ENCODE results near the gene FABP2.

Gene FABP2

DNA sequence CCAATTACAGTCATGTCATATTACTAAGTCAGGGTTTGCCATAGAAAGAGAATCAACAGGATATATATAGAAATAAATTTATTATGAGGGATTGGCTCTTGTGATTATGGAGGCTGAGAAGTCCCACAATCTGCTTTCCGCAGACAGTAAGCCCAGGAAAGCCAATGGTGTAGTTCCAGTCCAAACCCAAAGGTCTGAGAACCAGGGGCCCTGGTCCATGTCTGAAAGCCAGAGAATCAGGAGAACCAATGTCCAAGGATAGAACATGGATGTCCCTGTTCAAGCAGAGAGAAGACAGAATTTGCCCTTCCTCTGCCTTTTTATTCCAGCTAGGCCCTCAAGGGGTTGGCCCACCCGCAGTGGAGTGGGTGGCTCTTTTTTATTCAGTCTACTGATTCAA lies 25.6 kb downstream of the FABP2 start:
- Histone ChIP-seq H4K20me1 (ENCODE audit: insufficient read depth, low read length) (no peaks in the 10 kb centered on the region; the same call in 1 of the 2 replicates), H2AFZ (ENCODE audit: low read depth, low read length) (no peak overlapping the region), H3K4me2 (ENCODE audit: low read length) (no peak overlapping the region), H3K9ac (ENCODE audit: low read length) (no peak overlapping the region), H3K79me2 (ENCODE audit: low read length) (peaks cover 26% of the 10 kb centered on the region), H3K4me1 (ENCODE audit: low read length) (peaks cover 16% of the 10 kb centered on the region), H3K9me3 (ENCODE audit: insufficient read depth, low read length) (no peaks in the 10 kb centered on the region), H3K4me3 (ENCODE audit: low read length) (no peak overlapping the region), H3K36me3 (replicated peaks; ENCODE audit: low read depth, low read length) (peaks cover 34% of the 10 kb centered on the region), H3K27me3 (ENCODE audit: low read depth, low read length) (no peaks in the 10 kb centered on the region), H3K27ac (ENCODE audit: low read length) (no peak overlapping the region)
- TF ChIP-seq, protein P1, sequence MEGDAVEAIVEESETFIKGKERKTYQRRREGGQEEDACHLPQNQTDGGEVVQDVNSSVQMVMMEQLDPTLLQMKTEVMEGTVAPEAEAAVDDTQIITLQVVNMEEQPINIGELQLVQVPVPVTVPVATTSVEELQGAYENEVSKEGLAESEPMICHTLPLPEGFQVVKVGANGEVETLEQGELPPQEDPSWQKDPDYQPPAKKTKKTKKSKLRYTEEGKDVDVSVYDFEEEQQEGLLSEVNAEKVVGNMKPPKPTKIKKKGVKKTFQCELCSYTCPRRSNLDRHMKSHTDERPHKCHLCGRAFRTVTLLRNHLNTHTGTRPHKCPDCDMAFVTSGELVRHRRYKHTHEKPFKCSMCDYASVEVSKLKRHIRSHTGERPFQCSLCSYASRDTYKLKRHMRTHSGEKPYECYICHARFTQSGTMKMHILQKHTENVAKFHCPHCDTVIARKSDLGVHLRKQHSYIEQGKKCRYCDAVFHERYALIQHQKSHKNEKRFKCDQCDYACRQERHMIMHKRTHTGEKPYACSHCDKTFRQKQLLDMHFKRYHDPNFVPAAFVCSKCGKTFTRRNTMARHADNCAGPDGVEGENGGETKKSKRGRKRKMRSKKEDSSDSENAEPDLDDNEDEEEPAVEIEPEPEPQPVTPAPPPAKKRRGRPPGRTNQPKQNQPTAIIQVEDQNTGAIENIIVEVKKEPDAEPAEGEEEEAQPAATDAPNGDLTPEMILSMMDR (IDR thresholded peaks at IDR 0.05; ENCODE audit: low read depth, low read length), result no peak
- no peak for TF ChIP-seq EZH2phosphoT487 (IDR thresholded peaks at IDR 0.05; ENCODE audit: low read depth)

DNA sequence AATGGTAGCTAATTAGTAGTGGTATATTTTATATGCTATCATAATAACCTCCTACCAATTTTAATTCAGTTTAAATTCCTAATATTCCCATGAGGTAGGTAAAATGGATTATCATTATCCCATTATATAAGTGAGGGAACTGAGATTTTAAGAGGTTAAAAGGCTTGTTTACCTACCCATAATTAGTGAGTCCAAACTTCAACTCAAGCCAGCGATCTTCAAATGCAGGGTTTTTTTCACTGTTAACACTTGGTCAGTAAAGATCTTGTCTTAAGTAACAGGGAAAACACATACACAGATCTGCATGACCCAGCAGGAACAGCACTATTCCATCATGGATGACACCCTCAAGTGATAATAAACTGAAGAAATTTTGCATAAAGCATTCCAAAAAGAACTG lies 31.3 kb downstream of the FABP2 start:
- H3K4me3 ChIP-seq (ENCODE audit: low read length), result no peak overlapping the region
- H4K20me1 ChIP-seq (ENCODE audit: insufficient read depth, low read length), result no peaks in the 10 kb centered on the region
- H3K36me3 ChIP-seq (replicated peaks; ENCODE audit: low read depth, low read length), result no peaks in the 10 kb centered on the region
- no peak overlapping the region for H3K9ac ChIP-seq (ENCODE audit: low read length)
- H3K79me2 ChIP-seq (ENCODE audit: low read length), result no peaks in the 10 kb centered on the region
- H3K27me3 ChIP-seq (ENCODE audit: low read depth, low read length), result no peaks in the 10 kb centered on the region
- H3K9me3 ChIP-seq (ENCODE audit: insufficient read depth, low read length), result no peaks in the 10 kb centered on the region
- no peaks in the 10 kb centered on the region for H3K4me1 ChIP-seq (ENCODE audit: low read length)
- no peak overlapping the region for H3K27ac ChIP-seq (ENCODE audit: low read length)
- no peak overlapping the region for H3K4me2 ChIP-seq (ENCODE audit: low read length)
- H2AFZ ChIP-seq (ENCODE audit: low read depth, low read length), result no peak overlapping the region
- TF ChIP-seq EZH2phosphoT487 (IDR thresholded peaks at IDR 0.05; ENCODE audit: low read depth), result no peak
- TF ChIP-seq, protein P1 (IDR thresholded peaks at IDR 0.05; ENCODE audit: low read depth, low read length), result no peak

DNA sequence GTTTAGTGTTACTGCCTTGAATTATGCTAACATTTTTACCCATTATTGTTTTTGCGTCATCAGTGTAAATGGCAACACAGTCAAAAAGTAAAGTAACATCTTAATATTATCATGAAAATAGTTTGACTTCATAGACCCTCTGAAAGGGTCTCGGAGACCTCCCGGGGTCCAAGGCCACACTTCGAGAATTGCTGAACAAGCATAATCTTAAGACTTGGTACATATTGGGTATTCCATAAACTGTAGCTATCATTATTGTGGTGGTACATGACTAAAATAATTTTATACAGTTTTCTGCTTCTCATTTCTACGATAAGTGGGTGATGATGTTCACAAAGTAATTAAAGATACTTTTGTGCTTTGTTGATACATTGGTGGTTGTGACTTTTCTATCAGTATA lies 32.6 kb downstream of the FABP2 start:
- no peak overlapping the region for H3K9ac ChIP-seq (ENCODE audit: low read length)
- no peak overlapping the region for H3K27ac ChIP-seq (ENCODE audit: low read length)
- H3K9me3 ChIP-seq (ENCODE audit: insufficient read depth, low read length), result no peaks in the 10 kb centered on the region
- no peak for TF ChIP-seq EZH2phosphoT487 (IDR thresholded peaks at IDR 0.05; ENCODE audit: low read depth)
- TF ChIP-seq, protein P1 (IDR thresholded peaks at IDR 0.05; ENCODE audit: low read depth, low read length), result no peak
- H3K27me3 ChIP-seq (ENCODE audit: low read depth, low read length), result no peaks in the 10 kb centered on the region
- no peak overlapping the region for H3K4me3 ChIP-seq (ENCODE audit: low read length)
- no peaks in the 10 kb centered on the region for H4K20me1 ChIP-seq (ENCODE audit: insufficient read depth, low read length)
- H3K4me2 ChIP-seq (ENCODE audit: low read length), result no peak overlapping the region
- no peak overlapping the region for H2AFZ ChIP-seq (ENCODE audit: low read depth, low read length)
- peaks cover 4% of the 10 kb centered on the region; the same call in 1 of the 2 replicates for H3K4me1 ChIP-seq (ENCODE audit: low read length)
- H3K36me3 ChIP-seq (replicated peaks; ENCODE audit: low read depth, low read length), result no peaks in the 10 kb centered on the region
- H3K79me2 ChIP-seq (ENCODE audit: low read length), result no peaks in the 10 kb centered on the region

DNA sequence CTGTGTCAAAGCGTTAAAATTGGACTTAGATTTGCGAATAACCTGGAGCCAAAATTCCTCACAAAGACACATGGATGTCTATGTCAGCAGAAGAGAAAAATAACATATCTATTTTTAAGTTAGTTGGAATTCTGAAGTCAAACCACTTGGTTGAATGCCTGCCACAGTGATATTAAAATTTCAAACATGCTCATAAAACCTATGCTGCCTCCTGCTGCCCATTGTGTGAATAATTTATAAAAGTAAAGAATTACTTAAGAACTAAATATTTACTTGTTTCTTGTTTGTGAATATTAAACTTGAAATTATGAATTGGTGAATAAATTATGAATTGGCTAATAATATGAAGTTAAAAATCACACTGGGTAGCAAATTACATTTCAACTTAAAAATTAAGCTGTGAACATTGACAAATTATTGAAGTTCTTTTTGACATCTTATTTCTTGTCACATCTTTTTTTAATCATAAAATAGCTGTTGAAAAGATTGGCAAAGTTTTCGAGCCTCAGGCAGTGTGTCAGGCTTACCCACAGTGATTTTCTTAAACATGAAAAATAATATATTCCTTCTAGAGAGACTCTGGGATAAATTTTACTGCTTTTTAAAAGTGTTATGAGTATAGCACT lies 35.4 kb downstream of the FABP2 start:
- Histone ChIP-seq H3K9ac (ENCODE audit: low read length) (no peak overlapping the region), H3K4me1 (ENCODE audit: low read length) (peaks cover 4% of the 10 kb centered on the region; the same call in 1 of the 2 replicates), H3K27me3 (ENCODE audit: low read depth, low read length) (no peaks in the 10 kb centered on the region), H4K20me1 (ENCODE audit: insufficient read depth, low read length) (no peaks in the 10 kb centered on the region), H3K36me3 (replicated peaks; ENCODE audit: low read depth, low read length) (no peaks in the 10 kb centered on the region), H3K4me3 (ENCODE audit: low read length) (no peak overlapping the region), H3K79me2 (ENCODE audit: low read length) (no peaks in the 10 kb centered on the region), H3K27ac (ENCODE audit: low read length) (no peak overlapping the region), H2AFZ (ENCODE audit: low read depth, low read length) (no peak overlapping the region), H3K9me3 (ENCODE audit: insufficient read depth, low read length) (no peaks in the 10 kb centered on the region), H3K4me2 (ENCODE audit: low read length) (no peak overlapping the region)
- TF ChIP-seq, protein P1 (IDR thresholded peaks at IDR 0.05; ENCODE audit: low read depth, low read length), result peak; percentile 66
- TF ChIP-seq EZH2phosphoT487 (IDR thresholded peaks at IDR 0.05; ENCODE audit: low read depth), result no peak

All from OCI-LY3 (cell line).